HG03571 (cell line): ENCODE measurements around the gene AP4E1.
"Not testable (repeated sequence)": the region's sequence is repeated elsewhere in the genome, so short reads cannot be mapped to it uniquely, and the experiment has no call there.

Source experiments
- ATAC-seq: cut with Tn5 transposase; IDR thresholded peaks from one replicate; pipeline ENCODE4 v1.9.1; 2021; ENCODE audit not compliant: unreplicated experiment

AP4E1 gene

DNA sequence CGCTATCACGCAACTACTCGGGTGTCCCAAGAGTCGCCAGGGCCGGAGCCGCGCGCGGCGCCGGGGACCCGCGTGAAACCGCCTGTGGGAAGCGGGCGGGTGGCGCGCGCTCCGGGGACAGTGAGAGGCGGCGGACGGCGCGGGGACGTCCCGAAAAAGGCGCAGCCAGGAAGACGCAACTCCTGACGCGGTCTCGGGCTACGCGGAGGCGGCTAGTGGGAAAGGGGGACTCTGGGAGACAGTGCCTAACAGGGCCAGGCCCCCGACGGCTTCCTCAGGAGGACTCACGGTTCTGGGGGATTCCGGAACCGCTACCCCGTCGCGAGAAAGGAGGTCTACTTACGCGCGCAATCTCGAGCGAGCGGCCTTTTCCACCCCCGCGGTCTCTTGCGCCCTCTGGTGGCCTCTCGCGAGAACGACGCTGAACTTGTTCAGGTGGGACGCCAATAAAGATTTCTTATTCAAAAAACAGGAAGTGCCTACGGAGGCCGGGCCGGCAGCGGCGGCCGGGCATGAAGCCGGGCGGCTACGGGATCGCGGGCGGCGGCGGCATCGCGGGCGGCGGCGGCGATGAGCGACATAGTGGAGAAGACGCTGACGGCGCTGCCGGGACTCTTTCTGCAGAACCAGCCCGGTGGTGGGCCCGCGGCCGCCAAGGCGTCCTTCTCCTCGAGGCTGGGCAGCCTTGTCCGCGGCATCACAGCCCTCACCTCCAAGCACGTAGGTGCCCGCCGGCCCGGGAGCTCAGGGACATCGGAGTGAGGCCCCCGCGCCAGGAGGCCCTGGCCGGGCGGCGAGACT lies at the start of gene AP4E1:
Gene AP4E1 (plus strand): TSS at position 475 of the 801 bp plus-strand sequence. CDS start 96 bp downstream, at position 571.
- ATAC-seq, result peak; percentile 52

DNA sequence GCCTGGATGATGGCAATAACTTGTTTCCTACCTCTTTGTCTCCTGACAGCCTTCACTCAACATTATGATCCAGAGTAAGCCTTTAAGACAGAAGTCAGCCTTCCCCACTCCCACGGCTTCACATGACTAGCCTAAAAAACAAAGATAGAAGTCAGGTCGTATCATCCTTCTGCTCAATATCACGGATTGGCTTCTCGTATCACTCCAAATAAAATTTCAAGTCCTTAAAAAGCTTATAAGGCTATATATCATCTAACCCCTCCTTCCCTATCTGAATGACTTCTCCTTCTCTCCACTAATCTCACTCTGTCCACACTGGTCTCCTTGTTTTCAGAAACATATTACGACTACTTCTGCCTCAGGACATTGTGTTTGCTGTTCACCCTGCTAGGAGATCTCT lies 47.7 kb upstream of the AP4E1 start:
- ATAC-seq, result no peak

DNA sequence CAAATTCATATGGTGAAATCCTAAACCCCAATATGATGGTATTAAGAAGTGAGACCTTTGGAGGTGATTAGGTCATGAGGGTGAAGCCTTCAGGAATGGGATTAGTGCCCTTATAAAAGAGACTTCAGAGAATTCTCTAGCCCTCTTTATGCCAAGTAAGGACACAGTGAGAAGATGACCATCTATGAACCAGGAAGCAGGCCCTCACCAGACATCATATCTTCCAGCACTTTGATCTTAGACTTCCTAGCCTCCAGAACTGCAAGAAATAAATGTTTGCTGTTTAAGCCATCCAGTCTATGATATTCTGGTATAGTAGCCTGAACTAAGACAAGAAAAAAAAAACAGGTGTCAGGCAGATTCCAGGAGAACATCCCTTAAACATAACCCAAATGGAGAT lies 45.9 kb upstream of the AP4E1 start:
- ATAC-seq, result no peak

DNA sequence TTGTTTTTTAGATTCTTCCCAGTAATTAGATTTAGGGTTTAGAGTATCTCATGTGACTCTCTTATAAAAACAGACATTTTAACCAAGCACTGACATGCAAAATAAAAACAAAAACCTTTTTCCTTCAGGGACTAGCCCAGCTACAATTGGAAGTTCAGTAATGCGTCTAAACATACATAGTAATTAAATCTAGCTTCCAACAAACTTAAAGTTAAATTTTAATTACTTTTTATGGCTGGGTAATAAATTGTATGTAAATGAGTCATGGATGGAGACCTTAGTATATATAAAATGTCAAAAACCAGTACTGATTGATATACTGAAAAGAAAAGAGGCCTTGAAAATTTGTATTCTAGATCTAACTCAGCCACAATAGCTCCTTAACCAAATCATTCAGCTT lies 43.6 kb upstream of the AP4E1 start:
- no peak for ATAC-seq

DNA sequence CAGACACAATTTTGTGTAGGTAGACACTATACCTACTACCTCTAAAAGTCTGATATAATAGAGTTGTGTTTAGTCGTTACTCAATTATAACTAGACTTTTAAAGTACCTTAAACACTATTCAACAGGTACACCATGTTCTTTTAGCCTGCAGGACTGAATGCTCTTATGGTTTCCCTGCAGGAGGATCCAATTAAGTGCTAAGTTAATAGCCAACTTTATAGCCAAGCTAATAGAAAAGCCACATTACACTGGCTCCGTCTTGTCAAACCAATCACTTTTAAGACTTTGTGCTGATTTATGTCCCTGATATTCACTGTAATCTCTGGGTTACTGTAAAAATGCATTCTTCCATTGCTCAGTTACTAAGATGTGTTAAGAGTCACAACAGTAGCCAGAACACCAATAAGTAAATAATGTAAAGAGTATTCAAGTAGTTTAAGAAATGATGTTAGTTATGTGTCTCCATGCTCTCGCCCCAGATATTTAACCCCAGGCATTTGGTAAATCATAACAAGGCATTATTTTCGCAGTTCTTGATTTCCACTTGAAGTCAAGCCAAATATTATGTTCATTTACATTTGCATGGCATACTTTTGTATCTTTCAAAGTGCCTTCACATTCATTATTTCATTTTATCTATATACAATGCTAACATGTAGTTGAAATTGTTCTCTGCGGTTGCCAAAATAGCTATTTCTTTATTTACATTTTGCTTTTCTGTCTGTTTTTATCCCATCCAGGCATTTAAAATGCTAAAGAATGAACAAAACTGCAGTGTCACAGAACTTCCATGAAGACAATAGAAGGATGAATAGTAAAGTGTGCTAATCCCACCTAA lies 42.7 kb upstream of the AP4E1 start:
- no peak for ATAC-seq

DNA sequence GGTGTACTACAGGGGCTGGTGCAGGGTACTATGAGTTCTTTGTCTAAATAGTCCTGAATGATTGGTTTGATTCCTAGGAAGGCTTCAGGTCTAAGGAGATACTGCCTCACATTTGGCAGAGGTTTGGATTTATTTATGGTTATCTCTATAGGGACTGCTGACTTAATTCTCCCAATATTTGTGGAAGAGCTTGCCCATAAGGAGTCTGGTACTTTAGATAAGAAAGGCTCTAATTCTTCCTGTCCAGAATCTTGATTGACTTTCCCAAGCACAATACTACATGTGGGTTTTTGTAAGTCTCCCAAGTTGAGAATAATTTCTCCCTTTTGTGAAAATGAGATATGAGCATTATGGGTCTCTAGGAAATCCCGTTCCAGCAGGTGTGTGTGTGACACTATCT lies 36.7 kb upstream of the AP4E1 start:
- ATAC-seq, result no peak

DNA sequence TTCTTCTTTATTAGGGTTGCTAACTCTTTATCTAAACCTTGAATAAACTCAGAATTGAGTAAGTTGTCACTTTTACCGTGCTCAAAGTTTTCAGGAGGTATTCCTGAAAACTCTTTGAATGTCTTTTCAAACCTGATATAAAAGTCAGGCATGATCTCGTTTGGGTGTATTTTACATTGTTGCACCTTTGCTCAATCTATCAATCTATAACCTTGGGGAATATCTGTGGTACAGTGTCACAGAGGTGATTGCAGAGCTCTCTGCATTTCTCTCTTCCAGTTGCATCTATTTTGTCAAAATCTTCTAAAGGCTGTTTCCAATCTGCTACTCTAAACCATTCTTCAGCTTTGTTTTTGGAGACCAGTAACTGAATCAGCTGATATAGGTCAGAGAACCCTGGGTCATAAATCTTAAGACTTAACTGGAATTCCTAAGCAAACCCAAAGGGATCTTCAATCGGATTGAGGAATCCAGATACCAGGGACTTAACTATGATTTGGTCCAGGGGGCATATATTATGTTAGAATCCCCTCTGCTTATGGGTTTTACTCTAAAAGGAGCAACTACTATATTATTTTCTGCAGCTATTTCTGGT lies 35.6 kb upstream of the AP4E1 start:
- no peak for ATAC-seq

DNA sequence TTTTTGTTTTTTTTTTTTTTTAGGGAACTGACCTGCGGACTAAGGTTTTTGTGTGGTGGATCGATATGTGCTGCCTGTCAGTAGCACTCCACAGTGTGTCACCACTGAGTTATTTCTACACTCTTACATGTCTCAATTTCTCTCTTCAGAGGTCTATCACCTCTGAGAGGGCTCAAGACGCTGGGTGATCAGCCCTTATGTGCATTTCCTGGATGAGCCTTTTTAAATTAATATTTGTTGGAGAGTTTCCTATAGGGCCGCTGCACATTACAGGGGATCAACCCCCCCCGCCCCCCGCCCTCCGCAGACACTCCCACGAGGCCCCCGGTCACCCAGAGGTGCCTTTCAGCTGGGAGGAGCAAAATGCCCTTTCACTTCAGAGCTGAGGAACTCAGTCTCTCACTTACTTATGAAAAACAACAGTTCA lies 34.5 kb upstream of the AP4E1 start:
- no peak for ATAC-seq

DNA sequence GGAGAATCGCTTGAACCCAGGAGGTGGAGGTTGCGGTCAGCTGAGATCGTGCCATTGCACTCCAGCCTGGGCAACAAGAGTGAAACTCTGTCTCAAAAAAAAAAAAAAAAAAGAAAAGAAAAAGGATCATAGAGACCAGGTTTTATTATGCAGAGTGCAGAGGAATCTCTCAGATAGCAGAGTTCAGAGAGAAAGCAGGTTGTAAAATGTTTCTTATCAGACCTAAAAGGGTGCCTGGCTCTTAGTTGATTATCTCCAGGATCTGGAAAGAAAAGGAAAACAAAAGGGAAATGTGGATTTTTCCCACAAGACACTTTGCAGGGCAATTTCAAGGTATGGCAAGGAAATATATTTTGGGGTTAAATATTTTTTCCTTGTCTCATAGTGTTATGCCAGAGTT lies 33.2 kb upstream of the AP4E1 start:
- not testable (repeated sequence) for ATAC-seq

DNA sequence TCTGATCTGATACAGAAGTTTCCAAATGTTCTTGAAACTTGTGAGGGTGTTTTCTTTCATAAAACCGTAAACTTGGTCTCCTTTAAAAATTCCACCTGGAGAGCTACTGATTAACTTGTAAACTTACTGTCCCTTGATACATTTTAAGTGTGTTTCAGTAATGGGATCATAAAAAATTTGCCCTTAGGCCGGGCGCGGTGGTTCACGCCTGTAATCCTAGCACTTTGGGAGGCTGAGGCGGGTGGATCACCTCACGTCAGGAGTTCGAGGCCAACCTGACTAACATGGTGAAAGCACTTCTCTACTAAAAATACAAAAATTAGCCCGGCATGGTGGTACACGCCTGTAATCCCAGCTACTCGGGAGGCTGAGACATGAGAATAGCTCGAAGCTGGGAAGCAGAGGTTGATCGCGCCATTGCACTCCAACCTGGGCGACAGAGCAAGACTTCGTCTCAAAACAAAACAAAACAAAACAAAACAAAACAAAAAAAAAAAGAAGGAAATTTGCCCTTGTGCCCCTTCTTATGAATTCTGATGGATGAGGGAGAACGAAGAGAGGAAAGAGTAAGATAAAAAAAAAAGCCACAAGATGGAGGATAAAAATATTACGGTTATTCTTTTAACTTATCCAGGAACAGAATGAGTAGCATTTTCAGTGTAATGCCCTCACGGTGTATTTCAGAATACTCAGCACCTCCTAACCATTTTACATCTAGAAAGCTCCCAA lies 32.1 kb upstream of the AP4E1 start:
- no peak for ATAC-seq

DNA sequence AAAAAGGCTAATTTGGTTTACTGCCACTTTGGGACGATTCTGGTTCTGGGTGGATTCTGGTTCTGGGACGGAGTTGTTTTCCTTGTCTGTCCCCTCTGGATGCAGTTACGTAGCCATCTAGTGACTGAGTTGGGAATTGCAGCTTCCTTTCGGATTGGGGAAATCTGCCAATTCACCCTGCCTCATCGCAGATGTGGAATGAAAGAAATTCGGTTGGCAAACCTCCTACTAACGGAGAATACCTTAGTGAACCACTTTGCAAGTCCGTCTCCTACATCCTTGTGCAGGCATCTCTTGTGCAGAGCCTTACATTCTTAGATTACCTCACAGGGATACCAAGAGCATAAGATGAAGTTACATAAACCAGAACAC lies 31.5 kb upstream of the AP4E1 start:
- no peak for ATAC-seq

DNA sequence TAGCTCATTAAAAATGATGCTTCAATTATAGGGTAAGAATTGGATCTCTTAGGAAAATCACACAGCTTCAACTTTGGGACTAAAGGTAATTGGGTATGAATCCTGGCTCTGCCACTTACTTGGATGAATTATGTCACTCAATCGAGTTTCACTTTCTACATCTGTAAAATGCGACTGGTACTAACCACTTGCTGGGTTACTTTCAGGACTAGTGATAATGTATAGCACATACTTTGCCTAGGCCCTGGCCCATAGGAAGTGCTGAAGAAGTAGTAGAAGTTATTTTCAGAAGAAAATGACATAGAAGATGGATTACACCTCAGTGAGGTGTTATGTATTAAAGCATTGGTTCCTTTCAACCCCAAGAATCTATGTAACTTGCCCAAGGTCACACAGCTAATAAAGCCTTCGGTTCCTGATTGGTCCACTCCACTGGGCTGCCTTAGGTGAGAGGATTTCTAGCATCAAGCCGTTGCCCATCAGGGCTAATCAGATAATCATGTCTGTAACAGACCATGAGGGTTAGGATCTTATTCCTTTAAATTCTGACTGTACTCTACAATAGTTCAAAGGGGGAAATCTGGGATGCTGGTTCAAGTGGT lies 29.4 kb upstream of the AP4E1 start:
- peak; percentile 50 for ATAC-seq

DNA sequence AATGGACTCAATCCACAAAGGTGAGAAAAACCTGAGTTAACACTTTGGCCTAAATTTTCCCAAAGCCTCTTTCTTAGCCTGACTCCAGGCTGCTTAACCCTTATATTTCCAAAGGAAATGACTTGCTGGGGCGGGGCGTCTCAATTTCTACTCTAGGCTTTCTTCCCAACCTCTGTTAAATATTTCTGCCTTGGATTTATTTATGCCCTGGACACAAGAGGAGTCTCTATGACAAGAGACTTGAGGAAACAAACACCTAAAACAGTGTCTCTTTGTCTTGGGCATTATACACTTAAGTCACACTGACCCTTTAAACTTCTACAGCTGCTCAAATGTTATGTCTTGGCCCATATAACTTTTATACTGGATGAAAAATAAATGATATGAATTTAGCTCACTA lies 28.3 kb upstream of the AP4E1 start:
- no peak for ATAC-seq

DNA sequence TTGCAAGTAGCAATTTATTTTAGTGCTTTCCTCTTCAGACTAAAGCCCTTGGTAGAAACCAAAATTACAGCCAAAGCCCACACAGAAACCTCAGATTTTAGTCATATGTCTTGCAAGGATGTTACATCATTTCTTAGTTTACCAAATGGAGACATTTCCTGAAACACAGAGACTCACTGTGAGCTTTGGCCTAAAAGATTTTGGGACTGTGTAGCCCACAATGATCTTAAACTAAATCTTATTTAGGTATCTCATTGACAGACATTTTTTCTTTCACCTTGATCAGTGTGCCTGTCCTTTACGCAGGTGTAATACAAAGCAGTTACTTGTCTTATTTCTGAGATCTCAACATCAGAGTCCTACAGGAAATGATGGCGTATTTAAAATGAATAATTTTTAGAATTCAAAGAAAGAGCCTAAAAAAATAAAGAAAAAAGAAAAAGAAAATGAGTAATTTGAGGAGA lies 27.8 kb upstream of the AP4E1 start:
- ATAC-seq, result no peak

DNA sequence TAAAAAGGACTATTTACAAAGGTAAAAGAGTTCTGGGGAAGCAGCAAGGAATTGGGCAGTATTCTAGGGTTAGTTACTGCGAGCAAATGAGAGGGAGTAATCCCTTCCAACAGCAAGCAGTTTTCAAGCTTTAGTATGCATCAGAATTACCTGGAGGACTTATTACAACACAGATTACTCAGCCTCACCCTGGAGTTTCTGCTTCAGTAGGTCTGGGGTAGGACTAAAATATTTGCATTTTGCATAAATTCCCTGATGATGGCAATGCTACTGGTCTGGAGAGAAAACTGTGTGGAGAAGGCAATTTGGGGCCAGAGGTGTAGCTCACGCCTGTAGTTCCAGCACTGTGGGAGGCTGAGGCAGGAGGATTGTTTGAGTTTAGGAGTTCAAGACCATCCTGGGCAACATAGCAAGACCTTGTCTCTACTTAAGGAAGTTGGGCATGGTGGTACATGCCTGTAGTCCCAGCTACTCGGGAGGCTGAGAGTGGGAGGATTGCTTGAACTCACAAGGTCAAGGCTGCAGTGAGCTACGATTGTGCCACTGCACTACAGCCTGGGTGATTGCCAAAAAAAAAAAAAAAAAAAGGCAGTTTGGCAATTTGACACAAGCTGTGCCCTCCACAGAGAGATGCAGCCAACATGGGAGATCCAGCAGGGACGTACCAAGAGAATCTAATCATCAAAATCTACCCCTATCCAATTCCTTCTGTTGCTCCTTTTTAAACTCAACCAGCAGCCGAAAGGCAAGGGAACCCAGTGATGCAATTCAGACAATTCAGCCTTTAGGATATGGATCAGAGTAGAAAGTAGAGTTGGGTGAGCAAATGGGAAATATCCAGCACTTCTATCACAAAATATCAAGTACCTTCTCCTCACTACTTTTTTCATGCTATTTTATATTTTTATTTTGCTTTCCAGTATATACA lies 27.1 kb upstream of the AP4E1 start:
- no peak for ATAC-seq

DNA sequence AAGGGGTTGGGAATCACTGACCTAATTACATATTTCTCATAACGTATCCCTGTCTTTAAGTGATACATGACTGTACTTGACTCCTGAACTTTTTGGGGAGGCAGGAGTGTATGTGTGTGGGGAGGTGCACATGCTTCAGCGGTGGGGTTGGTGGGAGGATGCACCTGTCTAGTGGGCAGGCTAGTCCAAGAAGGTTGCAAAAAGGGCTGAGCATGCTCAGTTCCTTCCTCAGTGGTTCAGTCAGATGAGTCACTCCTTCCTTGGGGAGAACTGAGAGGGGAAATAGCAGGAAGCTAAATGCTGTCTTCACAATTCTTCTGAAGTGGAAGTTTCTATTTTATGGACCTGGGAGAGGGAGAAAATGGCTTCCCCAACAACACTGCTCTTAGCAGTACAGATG lies 24.6 kb upstream of the AP4E1 start:
- no peak for ATAC-seq

DNA sequence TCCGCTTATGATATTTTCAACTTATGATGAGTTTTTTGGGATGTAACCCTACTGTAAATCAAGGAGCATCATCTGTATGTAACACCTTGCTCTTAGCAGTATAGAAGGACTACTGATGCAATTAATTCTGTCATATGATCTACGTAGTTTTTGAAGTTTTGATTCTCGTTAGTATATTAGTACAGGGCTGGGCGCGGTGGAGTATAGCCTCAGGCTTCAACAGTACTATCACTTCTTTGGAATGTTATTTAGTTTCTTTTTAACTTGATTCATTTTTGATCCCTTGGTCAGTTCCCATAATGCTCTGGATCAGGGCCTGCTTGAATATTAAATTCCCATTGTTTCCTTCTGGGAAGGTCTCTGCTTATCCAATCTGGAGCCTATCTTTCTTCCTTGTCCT lies 23.9 kb upstream of the AP4E1 start:
- no peak for ATAC-seq

DNA sequence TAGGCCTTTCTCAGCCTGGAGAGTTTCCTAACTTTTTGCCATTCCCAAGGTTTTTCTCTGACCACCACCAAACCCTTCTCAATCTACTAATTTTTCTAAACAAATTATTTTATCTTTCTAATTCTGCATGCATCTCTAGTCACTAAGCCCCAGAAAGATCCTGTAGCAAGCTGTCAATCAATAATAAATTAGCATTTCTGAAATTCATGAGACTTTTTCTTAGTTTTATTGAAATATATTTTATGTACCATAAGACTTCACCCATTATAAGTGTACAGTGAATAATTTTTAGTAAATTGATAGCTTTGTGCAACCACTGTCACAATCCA lies 22.4 kb upstream of the AP4E1 start:
- no peak for ATAC-seq

DNA sequence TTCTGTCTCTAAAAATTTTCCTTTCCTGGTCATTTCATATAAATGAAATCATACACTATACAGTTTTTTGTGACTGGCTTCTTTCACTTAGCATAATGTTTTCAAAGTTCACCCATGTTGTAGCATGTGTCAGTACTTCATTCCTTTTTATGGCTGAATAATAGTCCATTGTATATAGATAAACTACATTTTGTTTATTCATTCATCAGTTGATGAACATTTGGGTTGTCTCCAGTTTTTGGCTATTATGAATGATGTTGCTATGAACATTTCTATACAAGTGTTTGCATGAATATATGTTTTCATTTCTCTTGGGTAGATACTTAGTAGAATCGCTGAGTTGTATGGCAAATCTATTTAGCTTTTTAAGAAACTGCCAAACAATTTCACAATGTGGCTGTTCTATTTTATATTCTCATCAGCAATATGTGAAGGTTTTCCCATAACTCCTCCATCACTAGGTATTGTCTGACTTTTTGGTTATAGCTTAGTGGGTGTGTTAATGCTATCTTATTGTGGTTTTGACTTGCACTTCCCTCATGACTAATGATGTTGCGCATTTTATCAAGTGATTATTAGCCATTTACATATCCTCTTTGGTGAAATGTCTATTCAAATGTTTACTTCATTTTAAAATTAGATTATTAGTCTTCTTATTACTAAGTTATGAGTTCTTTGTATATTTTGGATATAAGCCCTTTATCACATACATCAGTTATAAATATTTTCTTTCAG lies 21.7 kb upstream of the AP4E1 start:
- ATAC-seq, result no peak
